GM12801 (cell line): ENCODE data around the gene FLCN.

Source experiments
- TF ChIP-seq, protein P1 (sequence below): IDR thresholded peaks from one replicate; pipeline ENCODE4 v1.5.1; 2011; ENCODE audit warnings: control low read depth; ENCODE audit not compliant: insufficient read length; ENCODE audit errors: extremely low read depth

The FLCN gene

GRCh38 chr17:17242246-17242645 lies 5.3 kb upstream of the FLCN start:
- TF ChIP-seq, protein P1, sequence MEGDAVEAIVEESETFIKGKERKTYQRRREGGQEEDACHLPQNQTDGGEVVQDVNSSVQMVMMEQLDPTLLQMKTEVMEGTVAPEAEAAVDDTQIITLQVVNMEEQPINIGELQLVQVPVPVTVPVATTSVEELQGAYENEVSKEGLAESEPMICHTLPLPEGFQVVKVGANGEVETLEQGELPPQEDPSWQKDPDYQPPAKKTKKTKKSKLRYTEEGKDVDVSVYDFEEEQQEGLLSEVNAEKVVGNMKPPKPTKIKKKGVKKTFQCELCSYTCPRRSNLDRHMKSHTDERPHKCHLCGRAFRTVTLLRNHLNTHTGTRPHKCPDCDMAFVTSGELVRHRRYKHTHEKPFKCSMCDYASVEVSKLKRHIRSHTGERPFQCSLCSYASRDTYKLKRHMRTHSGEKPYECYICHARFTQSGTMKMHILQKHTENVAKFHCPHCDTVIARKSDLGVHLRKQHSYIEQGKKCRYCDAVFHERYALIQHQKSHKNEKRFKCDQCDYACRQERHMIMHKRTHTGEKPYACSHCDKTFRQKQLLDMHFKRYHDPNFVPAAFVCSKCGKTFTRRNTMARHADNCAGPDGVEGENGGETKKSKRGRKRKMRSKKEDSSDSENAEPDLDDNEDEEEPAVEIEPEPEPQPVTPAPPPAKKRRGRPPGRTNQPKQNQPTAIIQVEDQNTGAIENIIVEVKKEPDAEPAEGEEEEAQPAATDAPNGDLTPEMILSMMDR = no peak

- TF ChIP-seq, protein P1 = no peak
These were observed 4.7 kb upstream of the FLCN start for GRCh38 chr17:17241656-17242055.

GRCh38 chr17:17239832-17240231 lies 2.9 kb upstream of the FLCN start:
- TF ChIP-seq, protein P1 = no peak

- TF ChIP-seq, protein P1 = no peak
These were observed 508 bp downstream of the FLCN start for GRCh38 chr17:17236295-17237025.

DNA sequence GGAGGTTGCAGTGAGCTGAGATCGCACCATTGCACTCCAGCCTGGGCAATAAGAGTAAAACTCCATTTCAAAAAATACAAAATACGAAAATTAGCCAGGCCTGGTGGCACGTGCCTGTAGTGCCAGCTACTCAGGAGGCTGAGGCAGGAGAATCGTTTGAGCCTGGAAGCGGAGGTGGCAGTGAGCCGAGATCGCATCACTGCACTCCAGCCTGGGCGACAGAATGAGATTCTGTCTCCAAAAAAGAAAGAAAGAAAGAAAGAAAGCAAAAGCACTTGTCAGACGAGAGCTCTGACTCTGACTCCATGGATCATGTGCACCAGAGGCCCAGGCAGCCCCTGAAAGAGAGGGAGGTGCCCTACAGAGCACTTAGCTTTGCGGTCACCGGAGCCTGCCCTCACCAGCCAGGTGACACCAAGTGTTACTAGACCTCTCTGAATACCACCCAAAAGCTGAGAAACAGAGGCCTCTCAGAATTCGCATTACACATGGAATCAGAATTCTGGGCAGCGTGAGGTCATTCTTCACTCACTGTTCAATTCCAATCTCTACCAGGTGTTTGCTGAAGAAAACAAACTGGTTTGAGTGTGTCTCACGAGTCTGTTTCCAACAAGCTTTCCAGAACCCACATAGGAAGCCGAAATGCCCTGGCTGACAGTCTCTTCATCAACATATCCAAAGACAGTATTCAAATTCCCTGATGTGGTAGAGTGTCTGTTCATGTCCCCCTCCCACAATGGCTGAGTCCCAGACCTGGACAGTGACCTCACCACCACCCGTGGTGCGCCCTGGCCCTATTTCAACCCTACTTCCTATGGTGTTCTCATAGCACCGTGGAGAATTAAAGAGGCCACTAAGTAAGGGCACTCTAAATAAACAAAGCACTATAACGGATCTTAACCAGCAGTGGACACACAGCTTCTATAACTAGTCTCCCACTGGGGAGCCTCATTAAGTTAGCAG lies 1.5 kb downstream of the FLCN start:
- TF ChIP-seq, protein P1 = no peak

- TF ChIP-seq, protein P1 = no peak
These were observed 4.7 kb downstream of the FLCN start for GRCh38 chr17:17232303-17232621.

- TF ChIP-seq, protein P1 = no peak
These were observed 5.2 kb downstream of the FLCN start for GRCh38 chr17:17231621-17232302.
